GM12878 (cell line): ENCODE measurements around the gene PPIL6. TPM values are rescaled to one million over a fixed set of nuclear protein-coding genes. Genes with fewer than 3 reads are reported as not detected.

Source experiments
- ATAC-seq: fragments of 200-7000 bp; cut with Tn5 transposase; 3 replicates; pipeline ENCODE4 v1.9.1; 2020; ENCODE audit warnings: mild to moderate bottlenecking, moderate library complexity
- BruUV-seq: library from RNA; stranded (reverse); fragments of 400-500 nt; replicated peaks from 2 replicates; lab custom pipeline; 2021; lab: Mats Ljungman, UMichigan
- CTCF ChIA-PET: fragments of 300-600 bp; sonication (Branson Sonifier 250); formaldehyde crosslinking; extraction: SDS; loops from one replicate; lab custom pipeline; 2021; ENCODE audit warnings: inconsistent platforms; lab: Yijun Ruan, JAX
- POLR2A ChIA-PET: fragments of 350-600 bp; formaldehyde crosslinking; extraction: SDS; loops from one replicate; lab custom pipeline; 2021; ENCODE audit warnings: inconsistent platforms; lab: Charles Lee
- RAD21 ChIA-PET: fragments of 300-600 bp; sonication (Branson Sonifier 250); formaldehyde crosslinking; loops from one replicate; lab custom pipeline; 2023; ENCODE audit warnings: antibody characterized with exemption; ENCODE audit not compliant: unreplicated experiment; lab: Charles Lee
- SMC1A ChIA-PET: fragments of 300-600 bp; sonication (Branson Sonifier 250); formaldehyde crosslinking; loops from one replicate; lab custom pipeline; 2023; ENCODE audit not compliant: unreplicated experiment, uncharacterized antibody; lab: Charles Lee
- DNase-seq: peaks from one replicate; pipeline ENCODE4 v3.0.0-alpha.2; 2011; ENCODE audit warnings: low read depth, low spot score
- FAIRE-seq: peaks from 3 replicates; lab custom pipeline; 2011; peaks lifted over from hg19 to GRCh38; lab: Jason Lieb, UNC
- H2AFZ ChIP-seq: 2 replicates; pipeline ENCODE4 v1.6.0; 2011; ENCODE audit warnings: low read depth, low read length, control low read depth; ENCODE audit not compliant: control insufficient read depth
- H3K27ac ChIP-seq: 2 replicates; pipeline ENCODE4 v1.5.1; 2011; ENCODE audit warnings: control low read depth; ENCODE audit not compliant: control insufficient read depth, insufficient read depth
- H3K27me3 ChIP-seq, 2 experiments: replicated peaks in 1 of 2; 2 replicates each; pipeline versions ENCODE4 v1.6.0 to v1.6.1; 2011; ENCODE audit warnings: low read length in 1 of 2; ENCODE audit not compliant: control insufficient read depth in 2 of 2, insufficient read depth in 2 of 2
- H3K36me3 ChIP-seq, 2 experiments: 2 replicates each; pipeline ENCODE4 v1.5.1; 2011; ENCODE audit warnings: low read length in 1 of 2; ENCODE audit not compliant: control insufficient read depth in 2 of 2, insufficient read depth in 2 of 2
- H3K4me1 ChIP-seq: 2 replicates; pipeline ENCODE4 v1.6.1; 2011; ENCODE audit warnings: mild to moderate bottlenecking, low read length, moderate library complexity, mixed read lengths; ENCODE audit not compliant: control insufficient read depth, insufficient read depth
- H3K4me2 ChIP-seq: 2 replicates; pipeline ENCODE4 v1.6.0; 2011; ENCODE audit warnings: control low read depth; ENCODE audit not compliant: control insufficient read depth, insufficient read depth
- H3K4me3 ChIP-seq: fragments of 200-600 bp; sonication (generic); 2 replicates; pipeline ENCODE4 v1.5.1; 2016
- H3K79me2 ChIP-seq: 2 replicates; pipeline ENCODE4 v1.6.0; 2011; ENCODE audit warnings: low read length; ENCODE audit not compliant: control insufficient read depth, insufficient read depth
- H3K9ac ChIP-seq: 2 replicates; pipeline ENCODE4 v1.8.0; 2011; ENCODE audit warnings: low read length, control low read depth, mixed read lengths; ENCODE audit not compliant: control insufficient read depth, insufficient read depth
- H3K9me3 ChIP-seq: replicated peaks from 3 replicates; pipeline ENCODE4 v1.5.1; 2011; ENCODE audit warnings: mild to moderate bottlenecking, low read length; ENCODE audit not compliant: control insufficient read depth, insufficient read depth
- H4K20me1 ChIP-seq: 2 replicates; pipeline ENCODE4 v1.6.0; 2011; ENCODE audit not compliant: control insufficient read depth, insufficient read depth
- SREBF1 ChIP-seq: IDR thresholded peaks from 2 replicates; pipeline ENCODE4 v1.6.1; 2012; ENCODE audit warnings: mild to moderate bottlenecking, low read length
- ZNF24 ChIP-seq: fragments of 450-650 bp; IDR thresholded peaks from 2 replicates; pipeline ENCODE4 v1.6.1; 2017; ENCODE audit warnings: antibody characterized with exemption, mild to moderate bottlenecking
- WGBS: methylation state at CpG from one replicate; pipeline ENCODE4 v1.1.6; 2016; ENCODE audit warnings: low lambda C conversion rate; ENCODE audit not compliant: insufficient replicate concordance, insufficient coverage; ENCODE audit errors: missing lambda C conversion rate; 5-methylcytosine and 5-hydroxymethylcytosine counted together
- in situ Hi-C: fragments of 300-500 bp; cut with MboI; formaldehyde crosslinking; loops from 9 replicates; pipeline ENCODE4 v1.14.3; 2018; ENCODE audit warnings: mixed read lengths
- intact Hi-C: fragments of 100-400 bp; cut with micrococcal nuclease; formaldehyde crosslinking; loops from one replicate; pipeline ENCODE4 v1.14.2; 2022; ENCODE audit not compliant: unreplicated experiment
- polyA plus RNA-seq, 11 experiments: library from polyadenylated mRNA; depleted of rRNA in 4 of 11; unstranded in 6 of 11; stranded (reverse) in 5 of 11; fragments of >200 nt; fragmentation: Nextera tagmentation in 4 of 11; fragmentation: Illumina TruSeq in 1 of 11; extraction: Ambion mirVana in 4 of 11; extraction: Trizol in 1 of 11; gene quantifications; 1 replicate in 1 of 11; 2 replicates in 10 of 11; pipeline versions ENCODE4 v1.2.1 to v1.2.3, GENCODE V29; 2011 to 2016; ENCODE audit warnings: inconsistent platforms in 2 of 11, missing spikeins in 2 of 11, low read depth in 1 of 11
- total RNA-seq, 4 experiments: library from RNA; depleted of rRNA in 3 of 4; stranded (reverse); fragments of >200 nt in 3 of 4; fragmentation: Illumina TruSeq in 1 of 4; extraction: Trizol in 1 of 4; gene quantifications; 2 replicates each; pipeline versions ENCODE4 v1.2.1 to v1.2.3, GENCODE V29; 2013 to 2021
- TF ChIP-seq, protein P1 (sequence below): IDR thresholded peaks from 2 replicates; pipeline ENCODE4 v1.6.1; 2011; ENCODE audit warnings: low read depth, mild to moderate bottlenecking, low read length, moderate library complexity, borderline replicate concordance; ENCODE audit errors: extremely low read depth
- TF ChIP-seq, protein P2 (sequence below): fragments of 450-650 bp; IDR thresholded peaks from 2 replicates; pipeline ENCODE4 v1.6.1; 2017; ENCODE audit warnings: mild to moderate bottlenecking
- TF ChIP-seq, protein P3 (sequence below): fragments of 450-650 bp; formaldehyde crosslinking; IDR thresholded peaks from 2 replicates; pipeline ENCODE4 v1.5.0; 2022; ENCODE audit warnings: mild to moderate bottlenecking, missing genetic modification characterization
- TF ChIP-seq, protein P4 (sequence below): fragments of 150-350 bp; IDR thresholded peaks from 2 replicates; pipeline ENCODE4 v1.6.1; 2016; ENCODE audit warnings: low read depth, low read length

The PPIL6 gene
- total and polyA plus RNA-seq, 10 of the 15 experiments (the other 5 are each of a cell fraction or from before 2014, with no cell fraction given): 0.01 to 0.26 (median 0.12) TPM; not detected in 5

DNA sequence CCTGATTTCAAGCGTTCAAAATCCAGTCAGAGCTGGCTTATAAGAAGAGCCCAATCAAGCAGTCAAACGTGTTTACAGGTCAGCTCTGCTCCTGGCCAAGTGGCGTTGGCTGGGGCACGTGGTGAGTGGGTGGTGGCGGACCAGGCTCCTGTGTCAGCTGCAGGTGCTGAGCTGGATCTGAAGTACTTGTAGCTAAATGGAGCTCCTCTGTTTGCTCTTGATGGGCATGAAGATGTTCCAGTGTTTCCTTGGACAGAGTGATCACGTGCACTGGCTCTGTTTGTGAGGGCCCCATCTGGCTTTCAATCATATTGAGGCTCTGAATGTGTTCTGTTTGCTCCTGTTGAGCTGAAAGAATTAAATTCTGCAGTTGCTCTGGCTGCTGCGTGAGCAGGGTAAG, 25.3 kb upstream of the PPIL6 start:
- no peak overlapping the region for H2AFZ ChIP-seq
- RAD21 ChIA-PET: interaction anchor here (1.4 to 4.0 kb wide), 2 partner anchors 13 to 24 kb away, joined by 3 to 23 read pairs; no protein-coding TSS in a partner anchor
- H3K9me3 ChIP-seq: no peaks in the 10 kb centered on the region; the same call in 1 of the 3 replicates
- no peaks in the 10 kb centered on the region for H3K27me3 ChIP-seq
- DNase-seq (no peak), FAIRE-seq (no peak), ATAC-seq (peak; percentile 32; the same call in 1 of the 3 replicates)
- CTCF ChIA-PET: interaction anchor here (1.0 to 1.2 kb wide), 2 partner anchors 14 to 278 kb away, joined by 3 to 4 read pairs; no protein-coding TSS in a partner anchor
- H3K4me2 ChIP-seq: no peak overlapping the region
- no peaks in the 10 kb centered on the region; the same call in none of the 2 replicates for H3K4me1 ChIP-seq
- H3K36me3 ChIP-seq: peaks cover 13 to 33% of the 10 kb centered on the region in 2 experiments
- H3K9ac ChIP-seq: no peak overlapping the region
- H3K4me3 ChIP-seq: no peak overlapping the region
- no peak overlapping the region for H3K27ac ChIP-seq
- intact Hi-C loops (no loop called here), in situ Hi-C loops (no loop called here)
- no peaks in the 10 kb centered on the region; the same call in 1 of the 2 replicates for H4K20me1 ChIP-seq
- 74% methylated on average over 7 of the region's 7 CpGs for WGBS
- SMC1A ChIA-PET: interaction anchor here (1.2 to 3.5 kb wide), 4 partner anchors 9 to 24 kb away, joined by 5 to 11 read pairs (median 8); partner anchors contain the start of genes MICAL1 and ZBTB24
- BruUV-seq: no TSS peak
- POLR2A ChIA-PET: interaction anchor here (1.0 to 13.1 kb wide), 3 partner anchors 9 to 17 kb away, joined by 3 to 132 read pairs (median 3); partner anchors contain the start of gene ZBTB24
- peaks cover 10% of the 10 kb centered on the region for H3K79me2 ChIP-seq
- TF ChIP-seq ZNF24: no peak
- TF ChIP-seq, protein P1, sequence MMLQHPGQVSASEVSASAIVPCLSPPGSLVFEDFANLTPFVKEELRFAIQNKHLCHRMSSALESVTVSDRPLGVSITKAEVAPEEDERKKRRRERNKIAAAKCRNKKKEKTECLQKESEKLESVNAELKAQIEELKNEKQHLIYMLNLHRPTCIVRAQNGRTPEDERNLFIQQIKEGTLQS: no peak
- TF ChIP-seq, protein P2, sequence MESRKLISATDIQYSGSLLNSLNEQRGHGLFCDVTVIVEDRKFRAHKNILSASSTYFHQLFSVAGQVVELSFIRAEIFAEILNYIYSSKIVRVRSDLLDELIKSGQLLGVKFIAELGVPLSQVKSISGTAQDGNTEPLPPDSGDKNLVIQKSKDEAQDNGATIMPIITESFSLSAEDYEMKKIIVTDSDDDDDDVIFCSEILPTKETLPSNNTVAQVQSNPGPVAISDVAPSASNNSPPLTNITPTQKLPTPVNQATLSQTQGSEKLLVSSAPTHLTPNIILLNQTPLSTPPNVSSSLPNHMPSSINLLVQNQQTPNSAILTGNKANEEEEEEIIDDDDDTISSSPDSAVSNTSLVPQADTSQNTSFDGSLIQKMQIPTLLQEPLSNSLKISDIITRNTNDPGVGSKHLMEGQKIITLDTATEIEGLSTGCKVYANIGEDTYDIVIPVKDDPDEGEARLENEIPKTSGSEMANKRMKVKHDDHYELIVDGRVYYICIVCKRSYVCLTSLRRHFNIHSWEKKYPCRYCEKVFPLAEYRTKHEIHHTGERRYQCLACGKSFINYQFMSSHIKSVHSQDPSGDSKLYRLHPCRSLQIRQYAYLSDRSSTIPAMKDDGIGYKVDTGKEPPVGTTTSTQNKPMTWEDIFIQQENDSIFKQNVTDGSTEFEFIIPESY: peak; percentile 51; the same call in 1 of the 2 replicates
- no peak for TF ChIP-seq SREBF1
- TF ChIP-seq, protein P3, sequence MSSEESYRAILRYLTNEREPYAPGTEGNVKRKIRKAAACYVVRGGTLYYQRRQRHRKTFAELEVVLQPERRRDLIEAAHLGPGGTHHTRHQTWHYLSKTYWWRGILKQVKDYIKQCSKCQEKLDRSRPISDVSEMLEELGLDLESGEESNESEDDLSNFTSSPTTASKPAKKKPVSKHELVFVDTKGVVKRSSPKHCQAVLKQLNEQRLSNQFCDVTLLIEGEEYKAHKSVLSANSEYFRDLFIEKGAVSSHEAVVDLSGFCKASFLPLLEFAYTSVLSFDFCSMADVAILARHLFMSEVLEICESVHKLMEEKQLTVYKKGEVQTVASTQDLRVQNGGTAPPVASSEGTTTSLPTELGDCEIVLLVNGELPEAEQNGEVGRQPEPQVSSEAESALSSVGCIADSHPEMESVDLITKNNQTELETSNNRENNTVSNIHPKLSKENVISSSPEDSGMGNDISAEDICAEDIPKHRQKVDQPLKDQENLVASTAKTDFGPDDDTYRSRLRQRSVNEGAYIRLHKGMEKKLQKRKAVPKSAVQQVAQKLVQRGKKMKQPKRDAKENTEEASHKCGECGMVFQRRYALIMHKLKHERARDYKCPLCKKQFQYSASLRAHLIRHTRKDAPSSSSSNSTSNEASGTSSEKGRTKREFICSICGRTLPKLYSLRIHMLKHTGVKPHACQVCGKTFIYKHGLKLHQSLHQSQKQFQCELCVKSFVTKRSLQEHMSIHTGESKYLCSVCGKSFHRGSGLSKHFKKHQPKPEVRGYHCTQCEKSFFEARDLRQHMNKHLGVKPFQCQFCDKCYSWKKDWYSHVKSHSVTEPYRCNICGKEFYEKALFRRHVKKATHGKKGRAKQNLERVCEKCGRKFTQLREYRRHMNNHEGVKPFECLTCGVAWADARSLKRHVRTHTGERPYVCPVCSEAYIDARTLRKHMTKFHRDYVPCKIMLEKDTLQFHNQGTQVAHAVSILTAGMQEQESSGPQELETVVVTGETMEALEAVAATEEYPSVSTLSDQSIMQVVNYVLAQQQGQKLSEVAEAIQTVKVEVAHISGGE (CRISPR knock-in tag): no peak
- TF ChIP-seq, protein P4, sequence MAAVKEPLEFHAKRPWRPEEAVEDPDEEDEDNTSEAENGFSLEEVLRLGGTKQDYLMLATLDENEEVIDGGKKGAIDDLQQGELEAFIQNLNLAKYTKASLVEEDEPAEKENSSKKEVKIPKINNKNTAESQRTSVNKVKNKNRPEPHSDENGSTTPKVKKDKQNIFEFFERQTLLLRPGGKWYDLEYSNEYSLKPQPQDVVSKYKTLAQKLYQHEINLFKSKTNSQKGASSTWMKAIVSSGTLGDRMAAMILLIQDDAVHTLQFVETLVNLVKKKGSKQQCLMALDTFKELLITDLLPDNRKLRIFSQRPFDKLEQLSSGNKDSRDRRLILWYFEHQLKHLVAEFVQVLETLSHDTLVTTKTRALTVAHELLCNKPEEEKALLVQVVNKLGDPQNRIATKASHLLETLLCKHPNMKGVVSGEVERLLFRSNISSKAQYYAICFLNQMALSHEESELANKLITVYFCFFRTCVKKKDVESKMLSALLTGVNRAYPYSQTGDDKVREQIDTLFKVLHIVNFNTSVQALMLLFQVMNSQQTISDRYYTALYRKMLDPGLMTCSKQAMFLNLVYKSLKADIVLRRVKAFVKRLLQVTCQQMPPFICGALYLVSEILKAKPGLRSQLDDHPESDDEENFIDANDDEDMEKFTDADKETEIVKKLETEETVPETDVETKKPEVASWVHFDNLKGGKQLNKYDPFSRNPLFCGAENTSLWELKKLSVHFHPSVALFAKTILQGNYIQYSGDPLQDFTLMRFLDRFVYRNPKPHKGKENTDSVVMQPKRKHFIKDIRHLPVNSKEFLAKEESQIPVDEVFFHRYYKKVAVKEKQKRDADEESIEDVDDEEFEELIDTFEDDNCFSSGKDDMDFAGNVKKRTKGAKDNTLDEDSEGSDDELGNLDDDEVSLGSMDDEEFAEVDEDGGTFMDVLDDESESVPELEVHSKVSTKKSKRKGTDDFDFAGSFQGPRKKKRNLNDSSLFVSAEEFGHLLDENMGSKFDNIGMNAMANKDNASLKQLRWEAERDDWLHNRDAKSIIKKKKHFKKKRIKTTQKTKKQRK: no peak
